LNCAP (cell line): Measurements from ENCODE around the gene ZNF705A.
A peak's percentile ranks its signal among the peaks of the same experiment; 100 is the strongest.
"Not testable (repeated sequence)": the region's sequence is repeated elsewhere in the genome, so short reads cannot be mapped to it uniquely, and the experiment has no call there.

ENCODE experiments used
- CTCF ChIP-seq: fragments of 450-650 bp; IDR thresholded peaks from 2 replicates; pipeline ENCODE4 v1.5.1; 2017; ENCODE audit warnings: mild to moderate bottlenecking

ZNF705A gene

DNA sequence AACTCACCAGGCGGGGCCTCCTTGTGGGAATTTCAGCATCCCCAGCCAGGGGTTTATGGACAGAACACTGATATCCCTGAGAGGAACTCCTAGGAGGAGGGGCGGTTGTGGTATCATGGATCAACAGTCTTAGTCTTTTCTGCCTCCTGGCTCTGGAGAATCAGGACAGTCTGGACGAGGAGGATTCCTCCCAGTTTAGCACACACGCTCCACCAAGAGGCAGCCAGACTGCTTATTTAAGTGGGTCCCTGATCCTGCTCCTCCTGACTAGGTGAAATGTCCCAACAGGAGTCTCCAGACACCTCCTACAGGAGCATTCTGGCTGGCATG is 10.4 kb upstream of the ZNF705A start:
- TF ChIP-seq CTCF = no peak

DNA sequence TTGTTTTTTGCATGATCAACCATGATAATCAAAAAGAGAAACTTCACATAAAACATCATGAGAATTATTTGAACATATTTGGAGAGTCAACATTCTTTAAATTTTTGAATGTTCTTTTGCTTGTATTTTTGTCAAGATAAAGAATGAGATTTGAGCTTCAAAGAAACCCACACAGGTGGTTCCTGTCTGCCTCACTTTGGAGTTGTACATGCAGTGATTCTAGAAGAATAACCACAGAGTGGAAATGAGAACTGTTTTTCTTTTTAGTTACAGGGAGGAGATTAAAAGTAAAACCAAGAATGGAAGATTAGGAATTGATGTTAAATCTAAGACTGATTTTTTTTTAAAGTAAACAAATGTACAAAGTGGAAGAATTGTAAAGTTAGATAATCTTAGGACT is 2.3 kb upstream of the ZNF705A start:
- TF ChIP-seq CTCF = no peak

DNA sequence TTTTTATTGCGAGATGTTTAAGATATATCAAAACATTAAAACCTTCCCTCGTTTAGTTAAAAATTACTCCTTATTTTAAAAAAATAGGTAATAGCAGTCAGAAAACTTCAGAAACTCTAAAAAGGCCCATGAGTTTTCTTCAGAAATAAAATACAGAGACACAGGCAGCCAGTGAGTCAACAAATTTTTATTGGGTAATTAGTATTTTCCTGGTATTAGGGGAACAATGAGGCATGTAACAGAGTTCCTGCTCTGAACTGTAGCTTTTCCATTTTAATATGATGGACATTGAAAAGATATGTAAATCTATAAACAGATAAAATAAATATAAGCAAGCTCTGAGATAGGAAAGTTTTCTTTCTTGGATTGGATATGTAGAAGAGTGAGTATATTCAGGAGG is 399 bp upstream of the ZNF705A start:
- no peak for TF ChIP-seq CTCF

GRCh38 chr12:8157484-8158198 is 826 bp downstream of the ZNF705A start:
- TF ChIP-seq CTCF = no peak

DNA sequence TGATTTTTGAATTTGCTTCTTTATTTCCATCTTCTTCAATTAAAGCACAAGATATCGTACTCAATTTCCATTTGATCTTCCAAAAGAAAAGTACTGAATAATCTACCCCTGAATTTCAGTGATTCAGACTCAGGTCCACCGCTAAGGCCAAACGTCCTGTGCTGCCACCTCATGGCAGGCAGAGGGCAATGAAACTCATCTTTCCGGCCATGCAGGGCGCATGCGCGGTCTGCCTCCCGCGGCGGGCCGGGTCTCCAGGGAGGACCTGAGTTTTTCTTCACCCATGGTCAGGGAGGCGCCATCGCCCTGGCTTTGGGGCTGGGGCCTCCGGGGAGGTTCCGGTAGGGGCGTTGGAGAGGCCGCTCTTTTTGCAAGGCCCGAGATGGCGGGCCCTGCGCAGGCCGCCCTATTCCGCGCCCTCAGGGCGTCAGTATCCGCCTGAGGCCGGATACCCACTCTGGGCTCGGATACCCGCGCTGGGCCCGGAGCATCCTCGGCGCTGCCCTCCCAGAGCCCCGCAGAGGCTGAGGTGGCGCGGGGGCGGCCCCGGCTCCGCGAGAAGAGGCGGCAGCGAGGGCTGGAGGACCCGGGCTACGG is 23.3 kb downstream of the ZNF705A start:
- peak; percentile 79 for TF ChIP-seq CTCF

DNA sequence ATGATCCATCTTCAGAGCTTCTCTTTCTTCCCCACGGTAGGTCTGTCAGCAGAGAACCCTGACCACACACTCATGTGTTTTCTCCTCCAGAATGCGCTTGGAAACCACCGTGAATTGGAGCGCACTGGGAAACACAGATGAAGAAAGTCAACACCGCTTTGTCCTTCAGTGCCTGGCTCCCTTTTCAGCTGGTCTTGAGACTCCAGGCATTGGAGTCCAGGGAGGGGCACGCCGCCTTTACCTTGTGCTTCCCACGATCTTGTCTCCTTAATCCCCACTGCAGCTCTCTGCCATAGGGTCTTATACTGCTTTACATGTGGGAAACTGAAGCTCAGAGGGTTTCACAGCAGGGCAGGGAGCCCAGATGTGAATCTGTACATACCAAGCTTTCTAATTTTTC is 69.5 kb downstream of the ZNF705A start:
- no peak for TF ChIP-seq CTCF

DNA sequence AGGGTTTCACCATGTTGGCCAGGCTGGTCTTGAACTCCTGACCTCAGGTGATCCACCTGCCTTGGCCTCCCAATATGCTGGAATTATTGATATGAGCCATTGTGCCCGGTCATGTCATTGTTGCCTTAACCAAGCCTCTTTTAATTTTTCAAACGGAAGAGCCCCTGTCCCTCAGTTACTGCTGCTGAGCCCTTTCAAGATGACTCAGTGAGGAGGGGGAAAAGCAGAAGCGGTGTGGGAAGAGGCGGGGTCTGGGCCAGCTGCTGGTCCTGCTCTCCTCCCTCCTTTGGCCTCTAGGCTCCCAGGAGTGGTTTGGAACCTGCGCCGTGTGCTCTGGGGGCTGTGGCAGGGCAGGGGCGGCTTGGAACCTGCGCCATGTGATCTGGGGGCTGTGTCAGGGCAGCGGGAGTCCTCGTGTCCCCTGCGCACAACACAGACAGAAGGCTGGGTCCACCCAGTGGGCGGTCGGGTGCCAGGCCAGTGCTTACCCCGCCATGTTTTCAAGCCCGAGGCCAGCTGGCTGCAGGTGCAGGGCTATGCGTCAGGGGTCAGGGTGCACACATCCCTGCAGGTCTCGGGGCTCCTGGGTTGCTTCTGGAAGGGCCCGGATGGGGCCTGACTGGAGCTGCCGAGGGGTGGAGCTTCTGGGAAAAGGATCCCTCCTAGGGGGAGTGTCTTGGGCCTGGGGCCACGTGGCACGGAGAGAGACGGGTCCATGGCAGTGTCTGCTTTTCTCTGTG is 70.3 kb downstream of the ZNF705A start, which contains the start of gene FAM90A1:
Gene FAM90A1, minus strand, starts transcription at position 627 of the 740 bp plus-strand sequence. CDS start 2,786 bp downstream, outside the sequence.
- TF ChIP-seq CTCF = not testable (repeated sequence)
